A673 (cell line): ENCODE data around the gene MTHFD1L. TPM values are rescaled to one million over a fixed set of nuclear protein-coding genes. Genes with fewer than 3 reads are reported as not detected.
A peak's percentile ranks its signal among the peaks of the same experiment; 100 is the strongest.
"Not testable (repeated sequence)": the region's sequence is repeated elsewhere in the genome, so short reads cannot be mapped to it uniquely, and the experiment has no call there.

Experiments
- BruUV-seq: library from RNA; stranded (reverse); fragments of 400-500 nt; replicated peaks from 2 replicates; lab custom pipeline; 2021; lab: Mats Ljungman, UMichigan
- CTCF ChIA-PET: fragments of 300-600 bp; sonication (Branson Sonifier 250); formaldehyde crosslinking; loops from one replicate; lab custom pipeline; 2022; ENCODE audit warnings: antibody characterized with exemption; lab: Charles Lee
- POLR2A ChIA-PET: fragments of 300-600 bp; sonication (Branson Sonifier 250); formaldehyde crosslinking; loops from one replicate; lab custom pipeline; 2022; ENCODE audit warnings: antibody characterized with exemption; ENCODE audit not compliant: low non-redundant PET; lab: Charles Lee
- DNase-seq: peaks from one replicate; pipeline ENCODE4 v3.0.0-alpha.2; 2015; ENCODE audit warnings: low spot score
- H3K27ac ChIP-seq: fragments of 200-600 bp; sonication (generic); 2 replicates; pipeline ENCODE4 v1.5.1; 2016; ENCODE audit warnings: mixed run types, low read depth, mild to moderate bottlenecking, mixed read lengths, antibody characterized with exemption, low read length; ENCODE audit not compliant: poor library complexity, severe bottlenecking
- H3K27me3 ChIP-seq: fragments of 200-600 bp; sonication (generic); replicated peaks from 2 replicates; pipeline ENCODE4 v1.6.1; 2017; ENCODE audit warnings: mixed run types, low read depth, mild to moderate bottlenecking, mixed read lengths, antibody characterized with exemption, low read length; ENCODE audit not compliant: insufficient read depth, poor library complexity
- H3K36me3 ChIP-seq: fragments of 200-600 bp; sonication (generic); 2 replicates; pipeline ENCODE4 v1.6.1; 2016; ENCODE audit warnings: mixed run types, mild to moderate bottlenecking, mixed read lengths, antibody characterized with exemption, low read length; ENCODE audit not compliant: insufficient read depth, poor library complexity, severe bottlenecking
- H3K4me1 ChIP-seq: fragments of 200-600 bp; sonication (generic); 2 replicates; pipeline ENCODE4 v1.6.1; 2017; ENCODE audit warnings: mixed run types, mild to moderate bottlenecking, mixed read lengths, antibody characterized with exemption, low read length; ENCODE audit not compliant: insufficient read depth, poor library complexity, severe bottlenecking
- H3K4me3 ChIP-seq: fragments of 200-600 bp; sonication (generic); 2 replicates; pipeline ENCODE4 v1.5.1; 2016; ENCODE audit warnings: low read depth, mixed run types, mild to moderate bottlenecking, mixed read lengths, low read length; ENCODE audit not compliant: poor library complexity, severe bottlenecking
- H3K9me3 ChIP-seq: fragments of 200-600 bp; sonication (generic); 2 replicates; pipeline ENCODE4 v1.6.1; 2016; ENCODE audit warnings: mixed run types, low read depth, mild to moderate bottlenecking, mixed read lengths, antibody characterized with exemption, low read length; ENCODE audit not compliant: poor library complexity, severe bottlenecking
- CTCF ChIP-seq: fragments of 300-800, 200-600 bp; sonication (generic); conservative IDR thresholded peaks from 2 replicates; pipeline ENCODE4 v1.5.1; 2017; ENCODE audit warnings: low read depth, mild to moderate bottlenecking, antibody characterized with exemption, low read length, moderate library complexity, mixed read lengths
- EZH2 ChIP-seq: fragments of 200-600 bp; sonication (generic); IDR thresholded peaks from 2 replicates; pipeline ENCODE4 v1.6.1; 2017; ENCODE audit warnings: borderline replicate concordance, low read depth, mild to moderate bottlenecking, mixed read lengths, antibody characterized with exemption, low read length; ENCODE audit not compliant: poor library complexity, severe bottlenecking
- intact Hi-C: fragments of 100-400 bp; cut with micrococcal nuclease; formaldehyde crosslinking; loops from one replicate; pipeline ENCODE4 v1.10.0; 2022; ENCODE audit not compliant: unreplicated experiment
- total RNA-seq: library from RNA; stranded (reverse); gene quantifications from 2 replicates; pipeline ENCODE4 v1.2.3, GENCODE V29; 2021

MTHFD1L gene
- total RNA-seq, 1 experiment from 2014 or later: 78.7 TPM

GRCh38 chr6:150848400-150848799 lies 17.1 kb upstream of the MTHFD1L start:
- POLR2A ChIA-PET: no interaction called here
- no TSS peak for BruUV-seq
- TF ChIP-seq EZH2: no peak
- no peak for TF ChIP-seq CTCF

DNA sequence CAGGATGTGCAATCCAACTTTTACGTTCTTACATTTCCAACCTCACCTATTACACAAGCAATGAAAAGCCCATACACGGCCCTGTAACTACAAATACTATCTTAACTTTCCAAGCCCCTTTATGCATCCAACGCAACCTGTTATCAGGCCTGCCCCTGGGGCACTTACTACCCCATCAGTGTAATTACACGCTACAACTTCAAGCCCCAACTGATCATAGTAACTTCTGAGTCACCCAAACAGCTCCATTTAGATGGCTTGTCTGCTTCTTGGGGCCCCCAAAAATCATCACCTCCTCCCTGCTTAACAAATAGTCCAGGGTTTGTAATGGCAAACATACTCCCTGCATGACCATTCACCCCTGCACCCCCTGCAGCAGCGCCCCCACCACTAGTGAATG lies 11.1 kb upstream of the MTHFD1L start:
- DNase-seq, H3K9me3 ChIP-seq, H3K27me3 ChIP-seq, POLR2A ChIA-PET, H3K27ac ChIP-seq, H3K36me3 ChIP-seq, BruUV-seq, intact Hi-C loops: not testable (repeated sequence)
- peak overlapping the region; percentile 13 for H3K4me3 ChIP-seq
- peaks cover 29% of the 10 kb centered on the region for H3K4me1 ChIP-seq
- CTCF ChIA-PET: interaction anchor here (1.5 kb wide), 1 partner anchor 37 kb away, joined by 4 read pairs; no protein-coding TSS in a partner anchor

More at GRCh38 chr6:150848400-150848799, 17.1 kb upstream of the MTHFD1L start:
- Histone ChIP-seq H3K27me3 (no peaks in the 10 kb centered on the region), H3K9me3 (no peaks in the 10 kb centered on the region), H3K36me3 (no peaks in the 10 kb centered on the region), H3K4me3 (no peak overlapping the region), H3K27ac (no peak overlapping the region), H3K4me1 (no peaks in the 10 kb centered on the region)
- intact Hi-C loops: no loop called here
- CTCF ChIA-PET: no interaction called here
- no peak for DNase-seq

DNA sequence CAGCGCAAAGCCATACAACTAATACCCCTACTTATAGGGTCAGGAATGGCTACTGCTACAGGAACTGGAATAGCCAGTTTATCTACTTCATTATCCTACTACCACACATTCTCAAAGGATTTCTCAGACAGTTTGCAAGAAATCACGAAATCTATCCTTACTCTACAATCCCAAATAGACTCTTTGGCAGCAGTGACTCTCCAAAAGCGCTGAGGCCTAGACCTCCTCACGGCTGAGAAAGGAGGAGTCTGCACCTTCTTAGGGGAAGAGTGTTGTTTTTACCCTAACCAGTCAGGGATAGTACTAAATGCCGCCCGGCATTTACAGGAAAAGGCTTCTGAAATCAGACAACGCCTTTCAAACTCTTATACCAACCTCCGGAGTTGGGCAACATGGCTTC lies 10.3 kb upstream of the MTHFD1L start:
- CTCF ChIA-PET: interaction anchor here (1.5 kb wide), 1 partner anchor 37 kb away, joined by 4 read pairs; no protein-coding TSS in a partner anchor
- DNase-seq, H3K9me3 ChIP-seq, H3K27ac ChIP-seq, BruUV-seq, POLR2A ChIA-PET, H3K27me3 ChIP-seq, H3K36me3 ChIP-seq, intact Hi-C loops: not testable (repeated sequence)
- H3K4me1 ChIP-seq: peaks cover 29% of the 10 kb centered on the region
- peak overlapping the region; percentile 13 for H3K4me3 ChIP-seq

- peak; percentile 83 for DNase-seq
- Histone ChIP-seq H3K36me3 (no peaks in the 10 kb centered on the region), H3K27me3 (no peaks in the 10 kb centered on the region), H3K4me1 (peaks cover 29% of the 10 kb centered on the region), H3K27ac (peak overlapping the region; percentile 95), H3K4me3 (peak overlapping the region; percentile 2), H3K9me3 (no peaks in the 10 kb centered on the region)
- ChIA-PET CTCF (no interaction called here), POLR2A (no interaction called here)
- intact Hi-C loops: no loop called here
- TF ChIP-seq CTCF: no peak
- no peak for TF ChIP-seq EZH2
- BruUV-seq: TSS peak; percentile 80
These were observed 8.2 kb upstream of the MTHFD1L start for GRCh38 chr6:150857062-150857944.
